ENCODE data around the gene ATRIP.

The ATRIP gene

DNA sequence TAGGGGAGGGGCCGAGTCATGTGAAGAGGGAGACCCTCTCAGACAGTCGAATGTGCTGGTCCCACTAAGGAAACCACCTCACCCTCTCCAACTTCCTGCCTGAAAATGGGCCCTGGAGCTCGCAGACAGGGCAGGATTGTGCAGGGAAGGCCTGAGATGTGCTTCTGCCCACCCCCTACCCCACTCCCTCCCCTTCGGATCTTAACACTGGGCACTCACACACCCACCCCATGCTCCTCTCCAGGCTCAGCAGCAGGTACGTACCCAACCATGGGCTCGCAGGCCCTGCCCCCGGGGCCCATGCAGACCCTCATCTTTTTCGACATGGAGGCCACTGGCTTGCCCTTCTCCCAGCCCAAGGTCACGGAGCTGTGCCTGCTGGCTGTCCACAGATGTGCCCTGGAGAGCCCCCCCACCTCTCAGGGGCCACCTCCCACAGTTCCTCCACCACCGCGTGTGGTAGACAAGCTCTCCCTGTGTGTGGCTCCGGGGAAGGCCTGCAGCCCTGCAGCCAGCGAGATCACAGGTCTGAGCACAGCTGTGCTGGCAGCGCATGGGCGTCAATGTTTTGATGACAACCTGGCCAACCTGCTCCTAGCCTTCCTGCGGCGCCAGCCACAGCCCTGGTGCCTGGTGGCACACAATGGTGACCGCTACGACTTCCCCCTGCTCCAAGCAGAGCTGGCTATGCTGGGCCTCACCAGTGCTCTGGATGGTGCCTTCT lies 20.0 kb downstream of the ATRIP start:
- TF ChIP-seq, protein P1, sequence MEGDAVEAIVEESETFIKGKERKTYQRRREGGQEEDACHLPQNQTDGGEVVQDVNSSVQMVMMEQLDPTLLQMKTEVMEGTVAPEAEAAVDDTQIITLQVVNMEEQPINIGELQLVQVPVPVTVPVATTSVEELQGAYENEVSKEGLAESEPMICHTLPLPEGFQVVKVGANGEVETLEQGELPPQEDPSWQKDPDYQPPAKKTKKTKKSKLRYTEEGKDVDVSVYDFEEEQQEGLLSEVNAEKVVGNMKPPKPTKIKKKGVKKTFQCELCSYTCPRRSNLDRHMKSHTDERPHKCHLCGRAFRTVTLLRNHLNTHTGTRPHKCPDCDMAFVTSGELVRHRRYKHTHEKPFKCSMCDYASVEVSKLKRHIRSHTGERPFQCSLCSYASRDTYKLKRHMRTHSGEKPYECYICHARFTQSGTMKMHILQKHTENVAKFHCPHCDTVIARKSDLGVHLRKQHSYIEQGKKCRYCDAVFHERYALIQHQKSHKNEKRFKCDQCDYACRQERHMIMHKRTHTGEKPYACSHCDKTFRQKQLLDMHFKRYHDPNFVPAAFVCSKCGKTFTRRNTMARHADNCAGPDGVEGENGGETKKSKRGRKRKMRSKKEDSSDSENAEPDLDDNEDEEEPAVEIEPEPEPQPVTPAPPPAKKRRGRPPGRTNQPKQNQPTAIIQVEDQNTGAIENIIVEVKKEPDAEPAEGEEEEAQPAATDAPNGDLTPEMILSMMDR (IDR thresholded peaks at IDR 0.05; ENCODE audit: borderline replicate concordance, insufficient read depth, low read depth, low read length), result no peak
- H3K4me3 ChIP-seq (ENCODE audit: low read depth, low read length), result peak overlapping the region; percentile 93

DNA sequence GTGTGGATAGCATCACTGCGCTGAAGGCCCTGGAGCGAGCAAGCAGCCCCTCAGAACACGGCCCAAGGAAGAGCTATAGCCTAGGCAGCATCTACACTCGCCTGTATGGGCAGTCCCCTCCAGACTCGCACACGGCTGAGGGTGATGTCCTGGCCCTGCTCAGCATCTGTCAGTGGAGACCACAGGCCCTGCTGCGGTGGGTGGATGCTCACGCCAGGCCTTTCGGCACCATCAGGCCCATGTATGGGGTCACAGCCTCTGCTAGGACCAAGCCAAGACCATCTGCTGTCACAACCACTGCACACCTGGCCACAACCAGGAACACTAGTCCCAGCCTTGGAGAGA lies 20.5 kb downstream of the ATRIP start:
- H3K4me3 ChIP-seq (ENCODE audit: low read depth, low read length), result peak overlapping the region; percentile 93

DNA sequence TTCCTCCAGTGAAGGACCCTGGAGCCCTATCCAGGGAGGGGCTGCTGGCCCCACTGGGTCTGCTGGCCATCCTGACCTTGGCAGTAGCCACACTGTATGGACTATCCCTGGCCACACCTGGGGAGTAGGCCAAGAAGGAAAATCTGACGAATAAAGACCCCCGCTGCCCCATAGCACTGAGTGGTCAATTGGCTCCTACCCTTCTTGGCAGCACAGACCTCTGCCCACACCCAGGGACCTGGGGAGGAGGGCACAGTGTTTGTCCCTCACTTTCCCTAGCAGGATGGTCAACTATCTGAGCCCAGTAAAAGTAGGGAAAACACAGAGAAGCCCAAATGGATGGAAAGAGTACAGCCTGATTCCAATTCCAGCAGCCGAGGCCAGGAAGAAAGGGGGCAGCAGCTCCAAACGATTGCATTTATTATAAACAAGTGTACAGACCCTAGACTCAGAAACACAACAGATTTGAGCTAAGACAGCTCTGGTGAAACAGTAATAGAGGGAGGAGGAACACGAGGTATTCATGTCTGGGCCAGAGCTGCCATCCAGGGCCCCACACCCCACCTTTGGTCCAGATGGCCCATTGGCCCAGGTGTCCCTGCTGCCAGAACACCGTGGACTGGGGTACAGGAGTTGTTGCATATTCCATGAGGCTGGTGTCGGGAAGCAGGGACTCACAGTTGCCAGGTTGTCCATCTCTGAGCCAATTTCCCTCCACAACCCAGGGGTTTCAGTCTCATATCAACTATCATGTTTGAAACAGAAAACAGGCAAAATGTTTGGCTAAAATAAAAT lies 21.1 kb downstream of the ATRIP start:
- TF ChIP-seq, protein P1 (IDR thresholded peaks at IDR 0.05; ENCODE audit: borderline replicate concordance, insufficient read depth, low read depth, low read length), result no peak
- H3K4me3 ChIP-seq (ENCODE audit: low read depth, low read length), result peak overlapping the region; percentile 93

More for the DNA sequence above, 20.5 kb downstream of the ATRIP start:
- TF ChIP-seq, protein P1 (IDR thresholded peaks at IDR 0.05; ENCODE audit: borderline replicate concordance, insufficient read depth, low read depth, low read length), result no peak

DNA sequence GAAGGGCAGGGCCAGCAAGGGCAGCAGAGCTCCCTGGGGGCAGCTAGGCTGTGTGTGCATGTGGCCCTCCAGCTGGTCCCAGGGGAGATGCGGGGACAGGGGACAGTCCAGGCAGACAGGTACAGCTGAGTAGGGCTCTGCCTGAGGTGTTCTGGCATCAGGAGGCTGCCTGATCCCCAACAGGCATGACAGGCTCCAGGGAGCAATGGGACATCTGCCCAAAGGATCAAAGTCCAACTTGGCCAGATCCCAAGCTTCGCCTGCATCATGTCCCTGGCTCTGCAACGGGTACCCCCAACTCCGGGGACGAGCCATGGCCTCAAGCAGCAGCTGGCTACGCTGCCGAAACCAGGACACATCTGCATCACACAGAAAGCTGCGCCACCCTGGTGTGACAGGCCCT lies 21.8 kb downstream of the ATRIP start:
- no peak overlapping the region for H3K4me3 ChIP-seq (ENCODE audit: low read depth, low read length)
- TF ChIP-seq, protein P1 (IDR thresholded peaks at IDR 0.05; ENCODE audit: borderline replicate concordance, insufficient read depth, low read depth, low read length), result no peak

DNA sequence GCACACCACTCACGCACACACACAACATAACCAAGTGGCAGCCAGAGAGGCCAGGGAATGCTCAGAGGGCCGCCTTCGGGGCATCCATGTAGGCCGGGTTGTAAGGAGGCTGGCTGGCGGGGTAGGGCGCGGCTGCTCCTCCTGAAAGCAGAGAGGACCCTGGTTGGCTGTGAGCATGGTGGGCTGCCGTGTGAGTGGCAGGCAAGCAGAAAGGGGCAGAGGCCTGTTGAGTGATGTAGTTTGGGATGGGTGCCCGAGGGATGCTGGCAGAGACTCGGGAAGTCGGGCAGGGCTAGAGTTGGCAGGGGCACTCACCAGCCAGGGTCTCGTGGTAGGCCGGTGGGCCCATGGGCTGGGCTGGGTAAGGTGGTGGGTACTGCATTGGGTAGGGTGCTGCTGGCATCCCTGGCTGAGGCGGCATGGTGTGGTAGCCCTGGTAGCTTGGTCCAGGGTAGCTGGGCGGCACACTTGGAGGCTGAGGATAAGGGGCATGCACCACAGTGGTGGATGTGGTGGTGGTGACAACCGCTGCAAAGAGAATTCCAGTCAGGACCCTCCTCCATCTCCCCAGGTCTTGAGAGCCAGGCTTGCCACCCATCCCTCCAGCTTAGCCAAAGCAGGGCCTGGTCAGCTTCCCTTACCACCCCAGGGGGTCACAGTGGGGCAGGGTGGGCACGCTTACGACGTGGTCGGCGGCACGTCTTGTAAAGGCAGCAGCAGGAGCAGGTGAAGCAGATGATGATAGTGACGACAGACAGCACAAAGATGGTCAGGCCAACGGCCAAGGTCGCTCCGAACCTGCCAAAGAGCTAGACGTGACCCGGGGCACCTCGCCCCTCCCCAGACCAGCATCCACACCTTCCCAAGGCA lies 22.7 kb downstream of the ATRIP start:
- TF ChIP-seq, protein P1 (IDR thresholded peaks at IDR 0.05; ENCODE audit: borderline replicate concordance, insufficient read depth, low read depth, low read length), result no peak
- no peak overlapping the region for H3K4me3 ChIP-seq (ENCODE audit: low read depth, low read length)

DNA sequence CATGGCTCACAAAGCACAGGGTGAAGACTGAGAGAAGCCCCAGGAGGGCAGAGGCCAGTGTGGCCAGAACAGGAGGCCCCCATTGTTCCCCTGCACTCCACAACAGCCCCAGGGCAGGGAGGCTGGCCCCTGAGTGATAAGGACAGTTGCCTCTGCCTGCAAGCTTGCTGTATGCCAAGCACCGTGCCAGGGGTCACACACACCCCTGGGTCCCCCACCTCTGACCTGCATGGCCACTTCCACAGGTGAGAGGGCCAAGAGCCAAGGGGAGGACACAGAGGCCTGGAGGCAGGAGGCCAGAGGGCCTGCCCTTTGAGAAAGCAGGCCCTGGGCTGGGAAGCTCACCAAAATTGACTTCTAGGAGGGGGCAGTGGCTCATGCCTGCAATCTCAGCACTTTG lies 23.7 kb downstream of the ATRIP start:
- no peak overlapping the region for H3K4me3 ChIP-seq (ENCODE audit: low read depth, low read length)

More for the DNA sequence above, 23.7 kb downstream of the ATRIP start:
- TF ChIP-seq, protein P1 (IDR thresholded peaks at IDR 0.05; ENCODE audit: borderline replicate concordance, insufficient read depth, low read depth, low read length), result no peak
